GM19324 (cell line): Measurements from ENCODE around the gene RUNX2.
A peak's percentile ranks its signal among the peaks of the same experiment; 100 is the strongest.

Experiments
- ATAC-seq: cut with Tn5 transposase; IDR thresholded peaks from one replicate; pipeline ENCODE4 v1.9.1; 2021; ENCODE audit warnings: mild to moderate bottlenecking, moderate library complexity; ENCODE audit not compliant: unreplicated experiment, low FRiP score

The RUNX2 gene

GRCh38 chr6:45430590-45431202 is 102.6 kb downstream of the RUNX2 start:
- ATAC-seq, result no peak

DNA sequence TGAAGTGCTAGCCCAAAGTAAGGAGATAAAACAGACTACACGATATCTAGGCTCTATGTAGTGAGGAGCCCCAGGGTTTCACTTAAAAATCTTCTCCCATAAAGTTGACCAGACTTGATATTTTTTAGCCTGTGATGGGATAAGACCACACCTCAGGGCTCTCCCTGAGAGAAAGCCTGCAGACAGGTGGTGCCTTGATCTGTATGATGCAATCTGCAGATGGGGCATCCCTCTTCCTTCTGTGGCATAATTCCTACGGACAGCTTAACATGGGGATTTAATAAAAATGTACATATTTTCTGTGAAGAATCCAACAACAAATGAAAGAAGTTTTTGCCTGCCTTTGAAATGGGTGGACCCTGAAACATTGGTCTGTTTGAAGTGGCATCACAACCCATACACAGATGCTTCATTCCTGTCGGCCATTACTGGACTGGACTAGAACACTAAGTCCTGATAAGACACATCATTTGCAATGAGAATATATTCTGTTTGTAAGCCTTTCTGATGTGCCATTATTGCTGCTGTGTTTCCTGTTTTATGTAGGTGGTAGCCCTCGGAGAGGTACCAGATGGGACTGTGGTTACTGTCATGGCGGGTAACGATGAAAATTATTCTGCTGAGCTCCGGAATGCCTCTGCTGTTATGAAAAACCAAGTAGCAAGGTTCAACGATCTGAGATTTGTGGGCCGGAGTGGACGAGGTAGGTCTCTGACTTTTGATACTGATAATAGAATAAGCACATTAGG is 103.4 kb downstream of the RUNX2 start:
- ATAC-seq, result no peak

GRCh38 chr6:45432977-45433376 is 104.8 kb downstream of the RUNX2 start:
- no peak for ATAC-seq

GRCh38 chr6:45433533-45434380 is 105.6 kb downstream of the RUNX2 start:
- no peak for ATAC-seq

DNA sequence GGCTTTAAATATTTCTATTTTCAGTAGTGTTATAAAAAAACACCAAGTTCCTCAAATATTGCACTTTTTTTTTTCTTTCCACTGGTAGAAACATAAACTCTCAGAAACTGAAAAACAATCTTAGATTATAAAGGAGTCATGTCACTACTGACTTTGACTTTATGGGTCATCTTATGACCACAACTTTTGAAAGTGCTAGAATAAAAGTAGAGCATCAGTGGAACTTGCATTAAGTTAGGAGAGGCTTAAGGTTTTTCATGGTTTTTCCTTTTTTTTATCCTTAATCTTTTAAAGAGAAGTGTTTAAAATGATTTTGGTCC is 106.2 kb downstream of the RUNX2 start:
- no peak for ATAC-seq

GRCh38 chr6:45436544-45437438 is 108.7 kb downstream of the RUNX2 start:
- no peak for ATAC-seq

DNA sequence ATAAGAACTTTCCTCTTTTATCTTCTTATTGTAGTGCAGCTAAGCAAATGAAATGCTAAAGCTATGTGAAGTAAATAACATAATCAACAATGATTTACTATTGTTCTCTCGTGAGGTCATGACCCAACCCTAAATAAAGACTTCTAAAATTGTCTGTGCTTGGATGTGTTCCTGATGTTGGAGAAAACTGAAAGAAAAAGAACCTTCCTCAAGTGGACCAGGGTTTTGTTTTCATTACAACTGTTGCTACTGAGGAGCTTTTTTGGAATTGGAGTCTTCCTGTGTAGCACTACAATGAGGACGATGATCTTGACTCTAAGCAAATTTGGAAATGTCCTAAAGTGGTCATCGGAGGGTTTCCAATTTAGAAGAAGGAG is 109.3 kb downstream of the RUNX2 start:
- ATAC-seq, result no peak

DNA sequence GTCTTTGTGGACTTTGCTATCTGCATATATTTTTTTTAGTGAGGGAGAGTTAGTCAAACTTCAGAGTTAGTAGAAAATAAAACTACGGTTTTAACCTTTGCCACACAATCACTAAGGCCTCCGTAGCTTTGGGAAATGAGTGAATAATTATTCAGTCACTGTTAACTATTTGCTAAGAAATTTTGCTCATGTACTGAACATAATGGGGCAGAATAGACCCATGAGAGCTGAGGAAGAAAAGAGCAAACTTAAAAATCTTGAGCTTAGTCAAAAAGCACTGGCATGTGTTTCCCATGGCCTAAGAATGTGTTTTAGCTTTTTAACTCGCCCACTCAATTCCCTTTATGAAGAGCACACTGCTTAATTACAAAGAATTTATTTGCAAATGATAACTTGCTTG is 110.0 kb downstream of the RUNX2 start:
- no peak for ATAC-seq

- no peak for ATAC-seq
These were observed 110.8 kb downstream of the RUNX2 start for GRCh38 chr6:45438849-45439406.

DNA sequence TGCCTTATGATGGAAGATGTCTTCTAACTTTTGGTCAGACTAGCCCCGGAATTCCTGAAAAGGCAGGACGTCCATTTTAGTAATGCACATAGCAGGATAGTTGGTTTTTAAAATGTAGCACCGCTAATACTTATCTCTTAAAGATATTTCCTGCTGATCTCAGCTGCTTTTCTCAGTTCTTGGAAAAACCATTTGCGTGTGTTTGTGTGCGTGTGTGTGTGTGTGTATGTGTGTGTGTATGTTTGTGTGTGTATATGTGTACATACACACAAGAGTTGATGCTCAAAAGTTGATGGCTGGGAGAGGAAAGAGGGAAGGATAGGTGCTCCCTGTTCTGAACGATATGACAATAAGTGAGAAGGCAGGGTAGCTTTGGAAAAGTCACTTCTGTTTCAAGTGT is 111.3 kb downstream of the RUNX2 start:
- ATAC-seq, result no peak

GRCh38 chr6:45439861-45440388 is 111.8 kb downstream of the RUNX2 start:
- no peak for ATAC-seq

DNA sequence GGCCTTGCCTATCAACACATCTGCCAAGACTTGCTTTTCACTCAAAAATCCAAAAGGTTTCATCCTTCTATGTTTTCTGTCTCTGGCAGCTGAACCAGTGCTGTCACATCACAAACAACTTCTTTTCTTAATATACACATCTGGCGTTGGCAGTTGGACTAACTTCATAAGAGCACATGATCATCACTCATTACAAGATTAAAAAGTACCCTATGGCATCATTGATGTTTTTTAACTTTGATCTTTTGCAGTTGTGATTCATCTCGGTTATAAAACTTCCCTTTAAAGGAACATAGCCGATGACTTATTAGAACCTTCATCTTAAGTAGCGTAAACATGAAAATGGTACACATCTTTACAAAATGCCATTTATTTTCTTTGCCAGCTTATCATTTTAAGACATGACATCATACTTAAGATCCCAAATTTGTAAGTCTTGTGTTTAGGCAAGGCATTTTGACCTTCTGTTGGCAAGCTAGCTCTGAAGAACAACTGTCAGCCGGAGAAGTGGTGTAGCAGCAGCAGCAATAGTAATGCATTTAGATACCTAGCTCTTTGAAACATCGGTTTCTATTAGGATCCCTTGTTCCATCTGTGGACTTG is 113.8 kb downstream of the RUNX2 start:
- ATAC-seq, result no peak

- no peak for ATAC-seq
These were observed 114.6 kb downstream of the RUNX2 start for GRCh38 chr6:45442716-45443115.

GRCh38 chr6:45445364-45445748 is 117.2 kb downstream of the RUNX2 start:
- ATAC-seq, result no peak

GRCh38 chr6:45445749-45446549 is 117.8 kb downstream of the RUNX2 start:
- no peak for ATAC-seq

DNA sequence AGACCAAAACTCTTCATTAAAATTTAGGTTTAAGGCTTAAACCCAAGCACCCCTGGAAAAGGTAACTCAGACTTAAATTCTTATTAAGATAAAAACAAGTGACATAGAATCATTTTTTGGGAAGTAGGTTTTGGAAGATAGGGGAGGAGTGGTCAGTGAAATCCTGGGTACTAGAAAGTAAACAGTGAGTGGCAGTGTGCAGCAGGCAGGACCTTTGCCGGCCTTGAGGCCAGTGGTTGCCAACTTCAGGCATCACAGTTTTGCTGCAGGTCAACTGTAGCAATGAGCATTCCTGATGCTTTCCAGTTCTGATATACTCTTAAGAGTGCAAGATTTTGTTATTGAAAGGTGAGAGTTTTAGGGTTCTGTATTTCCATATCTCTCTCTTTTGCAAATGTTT is 118.9 kb downstream of the RUNX2 start:
- no peak for ATAC-seq

GRCh38 chr6:45447716-45448115 is 119.6 kb downstream of the RUNX2 start:
- ATAC-seq, result no peak

DNA sequence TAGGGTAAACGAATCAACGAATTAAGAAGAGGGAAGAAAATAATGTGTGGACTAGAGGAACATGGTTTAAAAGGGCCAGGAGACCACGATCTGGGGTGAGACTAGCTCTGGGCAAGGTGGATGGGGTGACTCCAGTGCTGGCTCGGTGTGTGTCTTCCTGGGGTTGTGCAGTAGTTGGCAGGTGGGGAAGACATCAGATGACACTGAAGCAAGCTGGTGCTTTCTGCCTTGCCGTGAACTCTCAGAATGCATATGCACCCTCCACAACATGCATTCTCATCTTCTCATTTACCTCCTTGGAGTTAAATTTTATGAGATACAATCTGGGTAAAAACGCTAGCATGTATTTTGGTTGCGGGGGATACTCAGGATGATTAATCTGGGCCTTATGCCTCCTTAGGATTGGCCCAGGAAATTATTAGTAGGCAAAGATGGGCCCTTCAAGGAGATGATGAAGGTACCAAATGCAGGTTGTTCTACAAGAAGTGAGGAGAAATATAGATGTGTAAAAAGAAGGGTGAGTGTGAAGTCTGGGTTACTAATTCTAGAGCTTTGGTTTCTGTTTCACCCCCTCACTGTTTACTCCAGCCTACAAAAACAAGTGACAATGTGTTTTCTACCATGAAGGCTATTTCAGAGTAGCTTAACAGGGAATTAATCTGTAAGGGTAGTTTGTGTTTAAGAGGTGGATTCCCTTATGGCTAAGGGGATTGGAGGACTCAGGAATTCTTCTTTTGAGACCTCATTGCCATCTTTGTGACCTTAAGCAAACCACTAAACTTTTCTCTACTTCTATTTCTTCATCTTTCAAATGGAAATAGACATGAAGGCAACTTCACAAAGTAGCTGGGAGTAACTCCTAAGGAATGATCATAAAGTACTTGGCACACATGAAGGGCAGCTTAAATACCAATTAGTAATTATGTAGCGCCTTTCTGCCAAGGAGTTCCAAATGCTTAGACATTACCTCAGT is 120.6 kb downstream of the RUNX2 start:
- peak; percentile 49 for ATAC-seq
